SK-N-SH (cell line): Measurements from ENCODE around the gene PBX2. TPM values are rescaled to one million over a fixed set of nuclear protein-coding genes. Genes with fewer than 3 reads are reported as not detected.

Experiments
- CTCF ChIA-PET: fragments of 300-600, 350-600 bp; formaldehyde crosslinking; extraction: SDS; loops from one replicate; lab custom pipeline; 2021; lab: Yijun Ruan, JAX
- POLR2A ChIA-PET: fragments of 350-600 bp; sonication (Branson Sonifier 250); formaldehyde crosslinking; extraction: SDS; loops from one replicate; lab custom pipeline; 2020; ENCODE audit warnings: antibody characterized with exemption, inconsistent platforms; lab: Yijun Ruan, JAX
- DNase-seq: peaks from one replicate; pipeline ENCODE4 v3.0.0; 2012
- H2AFZ ChIP-seq: fragments of 200-600 bp; sonication (generic); 2 replicates; pipeline ENCODE4 v1.8.1; 2016; ENCODE audit warnings: antibody characterized with exemption, mild to moderate bottlenecking, low read depth
- H3F3A ChIP-seq: fragments of 200-600 bp; sonication (generic); replicated peaks from 2 replicates; pipeline ENCODE3; 2016; ENCODE audit warnings: antibody characterized with exemption, mild to moderate bottlenecking; ENCODE audit not compliant: insufficient read depth
- H3K27ac ChIP-seq, 2 experiments: fragments of 200-500 bp in 1 of 2; fragments of 200-600 bp in 1 of 2; sonication (Bioruptor generic) in 1 of 2; sonication (generic), shearing (Covaris generic) in 1 of 2; 2 replicates each; pipeline versions ENCODE4 v1.5.1 to v1.6.1; 2014 to 2016; ENCODE audit warnings: low read depth in 2 of 2, inconsistent platforms in 1 of 2, low read length in 1 of 2, mild to moderate bottlenecking in 1 of 2, mixed read lengths in 1 of 2
- H3K27me3 ChIP-seq: fragments of 200-600 bp; sonication (generic), shearing (Covaris generic); 2 replicates; pipeline ENCODE4 v1.6.1; 2016; ENCODE audit warnings: mixed run types; ENCODE audit not compliant: insufficient read depth
- H3K36me3 ChIP-seq, 2 experiments: fragments of 200-500 bp in 1 of 2; fragments of 200-600 bp in 1 of 2; sonication (Bioruptor generic) in 1 of 2; sonication (generic) in 1 of 2; replicated peaks in 1 of 2; 2 replicates each; pipeline versions ENCODE3 to v1.5.1; 2014 to 2016; ENCODE audit warnings: low read length in 1 of 2, mild to moderate bottlenecking in 1 of 2; ENCODE audit not compliant: insufficient read depth in 2 of 2, control insufficient read depth in 1 of 2
- H3K4me1 ChIP-seq, 2 experiments: fragments of 200-500 bp in 1 of 2; fragments of 200-600 bp in 1 of 2; sonication (Bioruptor generic) in 1 of 2; sonication (generic), shearing (Covaris generic) in 1 of 2; 2 replicates each; pipeline versions ENCODE4 v1.5.1 to v1.6.1; 2014 to 2016; ENCODE audit warnings: low read depth in 1 of 2, low read length in 1 of 2, mixed run types in 1 of 2; ENCODE audit not compliant: insufficient read depth in 2 of 2, control insufficient read depth in 1 of 2
- H3K4me2 ChIP-seq: fragments of 200-600 bp; sonication (generic), shearing (Covaris generic); 2 replicates; pipeline ENCODE4 v1.6.1; 2017; ENCODE audit warnings: mixed run types
- H3K4me3 ChIP-seq, 2 experiments: fragments of 200-500 bp in 1 of 2; fragments of 200-600 bp in 1 of 2; sonication (Bioruptor generic) in 1 of 2; sonication (generic), shearing (Covaris generic) in 1 of 2; 2 replicates each; pipeline versions ENCODE4 v1.5.1 to v1.8.1; 2014 to 2016; ENCODE audit warnings: low read depth in 2 of 2, inconsistent platforms in 1 of 2, low read length in 1 of 2, mild to moderate bottlenecking in 1 of 2, mixed read lengths in 1 of 2, moderate library complexity in 1 of 2
- H3K79me2 ChIP-seq: fragments of 200-600 bp; sonication (generic); 2 replicates; pipeline ENCODE4 v1.8.1; 2017; ENCODE audit warnings: mild to moderate bottlenecking; ENCODE audit not compliant: insufficient read depth
- H3K9ac ChIP-seq: fragments of 200-600 bp; sonication (generic); 2 replicates; pipeline ENCODE4 v1.6.1; 2017; ENCODE audit warnings: mixed run types
- H3K9me2 ChIP-seq: fragments of 200-600 bp; sonication (generic); 2 replicates; pipeline ENCODE4 v1.6.1; 2017; ENCODE audit warnings: mixed run types
- H3K9me3 ChIP-seq: fragments of 200-600 bp; sonication (generic); 2 replicates; pipeline ENCODE4 v1.6.1; 2017; ENCODE audit warnings: mixed run types, mild to moderate bottlenecking, moderate library complexity
- H4K20me1 ChIP-seq: fragments of 200-600 bp; sonication (generic); 2 replicates; pipeline ENCODE4 v1.6.1; 2017; ENCODE audit warnings: mild to moderate bottlenecking, mixed run types; ENCODE audit not compliant: insufficient read depth
- CHD2 ChIP-seq: fragments of 150-350 bp; IDR thresholded peaks from 2 replicates; pipeline ENCODE4 v1.6.1; 2018; ENCODE audit warnings: low read length; ENCODE audit not compliant: partially characterized antibody
- ELF1 ChIP-seq: IDR thresholded peaks from 2 replicates; pipeline ENCODE4 v1.4.0; 2012
- FOXM1 ChIP-seq: IDR thresholded peaks from 2 replicates; pipeline ENCODE4 v1.4.0; 2012; ENCODE audit warnings: low read depth, mild to moderate bottlenecking
- MXI1 ChIP-seq: IDR thresholded peaks from 2 replicates; pipeline ENCODE4 v1.6.1; 2012; ENCODE audit warnings: mild to moderate bottlenecking, low read depth, low read length, improper control_type of control experiment
- NFIC ChIP-seq: IDR thresholded peaks from 2 replicates; pipeline ENCODE4 v1.4.0; 2012; ENCODE audit warnings: borderline replicate concordance
- RAD21 ChIP-seq: IDR thresholded peaks from 2 replicates; pipeline ENCODE4 v1.6.1; 2012; ENCODE audit warnings: mild to moderate bottlenecking, low read length
- SIN3A ChIP-seq: IDR thresholded peaks from 2 replicates; pipeline ENCODE4 v1.6.1; 2012; ENCODE audit warnings: low read depth, mild to moderate bottlenecking, low read length, moderate library complexity, borderline replicate concordance
- SMC3 ChIP-seq: IDR thresholded peaks from 2 replicates; pipeline ENCODE4 v1.6.1; 2012; ENCODE audit warnings: low read depth, low read length, improper control_type of control experiment
- WGBS: methylation state at CpG from one replicate; pipeline ENCODE4 v1.1.6; 2017; ENCODE audit warnings: low lambda C conversion rate; 5-methylcytosine and 5-hydroxymethylcytosine counted together
- polyA plus RNA-seq, 3 experiments: library from polyadenylated mRNA; depleted of rRNA; stranded (reverse); fragments of >200 nt; gene quantifications; 2 replicates each; pipeline ENCODE4 v1.2.3, GENCODE V29; 2012
- TF ChIP-seq, protein P1 (sequence below): fragments of 150-350 bp; IDR thresholded peaks from 2 replicates; pipeline ENCODE4 v1.6.1; 2017; ENCODE audit warnings: antibody characterized with exemption, low read length, low read depth, borderline replicate concordance
- TF ChIP-seq, protein P2 (sequence below): fragments of 200-600 bp; sonication (generic); IDR thresholded peaks from 2 replicates; pipeline ENCODE4 v1.6.1; 2017; ENCODE audit warnings: antibody characterized with exemption, mild to moderate bottlenecking, moderate library complexity
- TF ChIP-seq, protein P3 (sequence below): IDR thresholded peaks from 2 replicates; pipeline ENCODE4 v1.4.0; 2012; ENCODE audit warnings: low read depth

The PBX2 gene
- polyA plus RNA-seq, 1 of the 3 experiments (the other 2 are of a cell fraction), result 74.5 TPM

DNA sequence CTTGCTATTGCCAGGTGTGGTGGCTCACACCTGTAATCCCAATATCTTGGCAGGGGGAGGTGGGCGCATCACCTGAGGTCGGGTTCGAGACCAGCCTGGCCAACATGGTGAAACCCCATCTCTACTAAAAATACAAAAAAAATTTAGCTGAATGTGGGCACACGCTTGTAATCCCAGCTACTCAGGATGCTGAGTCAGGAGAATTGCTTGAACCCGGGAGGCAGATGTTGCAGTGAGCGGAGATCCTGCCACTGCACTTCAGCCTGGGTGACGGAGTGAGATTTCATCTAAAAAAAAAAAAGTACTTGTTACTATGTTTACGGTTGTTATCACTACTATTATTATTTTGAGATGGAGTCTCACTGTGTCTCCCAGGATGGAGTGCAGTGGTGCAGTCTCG lies 33.1 kb downstream of the PBX2 start (continued):
- TF ChIP-seq, protein P1, sequence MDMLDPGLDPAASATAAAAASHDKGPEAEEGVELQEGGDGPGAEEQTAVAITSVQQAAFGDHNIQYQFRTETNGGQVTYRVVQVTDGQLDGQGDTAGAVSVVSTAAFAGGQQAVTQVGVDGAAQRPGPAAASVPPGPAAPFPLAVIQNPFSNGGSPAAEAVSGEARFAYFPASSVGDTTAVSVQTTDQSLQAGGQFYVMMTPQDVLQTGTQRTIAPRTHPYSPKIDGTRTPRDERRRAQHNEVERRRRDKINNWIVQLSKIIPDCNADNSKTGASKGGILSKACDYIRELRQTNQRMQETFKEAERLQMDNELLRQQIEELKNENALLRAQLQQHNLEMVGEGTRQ, result no peak
- no peak for TF ChIP-seq NFIC

DNA sequence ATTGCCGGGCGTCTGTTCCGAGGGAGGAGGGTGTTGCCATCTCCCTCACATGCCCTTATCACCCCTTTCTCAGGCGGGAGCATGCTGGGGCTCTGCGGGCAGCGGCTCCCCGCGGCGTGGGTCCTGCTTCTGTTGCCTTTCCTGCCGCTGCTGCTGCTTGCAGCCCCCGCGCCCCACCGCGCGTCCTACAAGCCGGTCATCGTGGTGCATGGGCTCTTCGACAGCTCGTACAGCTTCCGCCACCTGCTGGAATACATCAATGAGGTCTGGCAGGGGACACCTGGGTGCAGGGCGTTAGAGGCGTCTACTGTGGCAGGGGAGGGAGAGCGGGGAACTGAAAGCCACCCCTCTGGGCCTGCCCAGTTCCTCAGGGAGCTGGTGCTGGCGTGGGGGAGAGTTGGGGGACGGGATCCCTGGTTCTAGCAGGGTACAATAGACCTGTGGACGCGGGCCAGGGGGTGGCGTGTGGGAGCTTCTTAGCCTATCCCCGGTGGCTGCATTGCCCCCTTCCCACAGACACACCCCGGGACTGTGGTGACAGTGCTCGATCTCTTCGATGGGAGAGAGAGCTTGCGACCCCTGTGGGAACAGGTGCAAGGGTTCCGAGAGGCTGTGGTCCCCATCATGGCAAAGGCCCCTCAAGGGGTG lies 35.4 kb downstream of the PBX2 start:
- Histone ChIP-seq H3K36me3 (peaks cover 16 to 22% of the 10 kb centered on the region in 2 experiments), H3K4me3 (peak overlapping the region; percentile 75 to 81), H3K79me2 (peaks cover 19% of the 10 kb centered on the region), H4K20me1 (no peaks in the 10 kb centered on the region), H3K9me2 (no peaks in the 10 kb centered on the region), H2AFZ (peak overlapping the region; percentile 87), H3K27me3 (no peaks in the 10 kb centered on the region), H3F3A (peaks cover 4% of the 10 kb centered on the region), H3K4me2 (peak overlapping the region; percentile 94), H3K27ac (peak overlapping the region; percentile 86 to 95)
- WGBS, result 6% methylated on average over 8 of the region's 34 CpGs
- DNase-seq, result peak; percentile 81
- TF ChIP-seq CHD2, result no peak
- TF ChIP-seq RAD21, result peak; percentile 75
- TF ChIP-seq SIN3A, result 0 out of 2 replicates have a peak, but pooled peaks have one; percentile 39
- no peak for TF ChIP-seq FOXM1
- peak; percentile 60; the same call in 1 of the 2 replicates for TF ChIP-seq SMC3
- TF ChIP-seq, protein P2, sequence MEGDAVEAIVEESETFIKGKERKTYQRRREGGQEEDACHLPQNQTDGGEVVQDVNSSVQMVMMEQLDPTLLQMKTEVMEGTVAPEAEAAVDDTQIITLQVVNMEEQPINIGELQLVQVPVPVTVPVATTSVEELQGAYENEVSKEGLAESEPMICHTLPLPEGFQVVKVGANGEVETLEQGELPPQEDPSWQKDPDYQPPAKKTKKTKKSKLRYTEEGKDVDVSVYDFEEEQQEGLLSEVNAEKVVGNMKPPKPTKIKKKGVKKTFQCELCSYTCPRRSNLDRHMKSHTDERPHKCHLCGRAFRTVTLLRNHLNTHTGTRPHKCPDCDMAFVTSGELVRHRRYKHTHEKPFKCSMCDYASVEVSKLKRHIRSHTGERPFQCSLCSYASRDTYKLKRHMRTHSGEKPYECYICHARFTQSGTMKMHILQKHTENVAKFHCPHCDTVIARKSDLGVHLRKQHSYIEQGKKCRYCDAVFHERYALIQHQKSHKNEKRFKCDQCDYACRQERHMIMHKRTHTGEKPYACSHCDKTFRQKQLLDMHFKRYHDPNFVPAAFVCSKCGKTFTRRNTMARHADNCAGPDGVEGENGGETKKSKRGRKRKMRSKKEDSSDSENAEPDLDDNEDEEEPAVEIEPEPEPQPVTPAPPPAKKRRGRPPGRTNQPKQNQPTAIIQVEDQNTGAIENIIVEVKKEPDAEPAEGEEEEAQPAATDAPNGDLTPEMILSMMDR, result peak; percentile 61
- TF ChIP-seq, protein P3, sequence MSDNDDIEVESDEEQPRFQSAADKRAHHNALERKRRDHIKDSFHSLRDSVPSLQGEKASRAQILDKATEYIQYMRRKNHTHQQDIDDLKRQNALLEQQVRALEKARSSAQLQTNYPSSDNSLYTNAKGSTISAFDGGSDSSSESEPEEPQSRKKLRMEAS, result peak; percentile 62
- TF ChIP-seq MXI1, result peak; percentile 62
- TF ChIP-seq ELF1, result no peak
- TF ChIP-seq, all 33 proteins: peak for 6
- POLR2A ChIA-PET, result interaction anchor here (1.2 kb wide), 1 partner anchor 41 kb away, joined by 5 read pairs; no protein-coding TSS in a partner anchor
- CTCF ChIA-PET, result interaction anchor here (0.6 to 1.3 kb wide), 15 partner anchors 10 to 108 kb away, joined by 3 to 30 read pairs (median 4); partner anchors contain the start of genes EGFL8 and FKBPL
- Histone ChIP-seq H3K9me3 (no peaks in the 10 kb centered on the region), H3K9ac (peak overlapping the region; percentile 84), H3K4me1 (peaks cover 13 to 31% of the 10 kb centered on the region in 2 experiments; a peak in 3 of 4 replicates)
